ENCODE measurements around the gene RNF130. TPM values are rescaled to one million over a fixed set of nuclear protein-coding genes. Genes with fewer than 3 reads are reported as not detected.

Gene RNF130
- total RNA-seq, 1 donor from 2014 or later = 36.6 TPM

- TF ChIP-seq, protein P1, sequence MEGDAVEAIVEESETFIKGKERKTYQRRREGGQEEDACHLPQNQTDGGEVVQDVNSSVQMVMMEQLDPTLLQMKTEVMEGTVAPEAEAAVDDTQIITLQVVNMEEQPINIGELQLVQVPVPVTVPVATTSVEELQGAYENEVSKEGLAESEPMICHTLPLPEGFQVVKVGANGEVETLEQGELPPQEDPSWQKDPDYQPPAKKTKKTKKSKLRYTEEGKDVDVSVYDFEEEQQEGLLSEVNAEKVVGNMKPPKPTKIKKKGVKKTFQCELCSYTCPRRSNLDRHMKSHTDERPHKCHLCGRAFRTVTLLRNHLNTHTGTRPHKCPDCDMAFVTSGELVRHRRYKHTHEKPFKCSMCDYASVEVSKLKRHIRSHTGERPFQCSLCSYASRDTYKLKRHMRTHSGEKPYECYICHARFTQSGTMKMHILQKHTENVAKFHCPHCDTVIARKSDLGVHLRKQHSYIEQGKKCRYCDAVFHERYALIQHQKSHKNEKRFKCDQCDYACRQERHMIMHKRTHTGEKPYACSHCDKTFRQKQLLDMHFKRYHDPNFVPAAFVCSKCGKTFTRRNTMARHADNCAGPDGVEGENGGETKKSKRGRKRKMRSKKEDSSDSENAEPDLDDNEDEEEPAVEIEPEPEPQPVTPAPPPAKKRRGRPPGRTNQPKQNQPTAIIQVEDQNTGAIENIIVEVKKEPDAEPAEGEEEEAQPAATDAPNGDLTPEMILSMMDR (conservative IDR thresholded peaks at IDR 0.05; ENCODE audit: low read depth, low read length) = no peak
- DNase-seq (ENCODE audit: low read depth) = no peak
- H3K4me3 ChIP-seq (ENCODE audit: low read depth, low read length) = no peak overlapping the region
These were observed 40.8 kb upstream of the RNF130 start for GRCh38 chr5:180112181-180112861.

DNA sequence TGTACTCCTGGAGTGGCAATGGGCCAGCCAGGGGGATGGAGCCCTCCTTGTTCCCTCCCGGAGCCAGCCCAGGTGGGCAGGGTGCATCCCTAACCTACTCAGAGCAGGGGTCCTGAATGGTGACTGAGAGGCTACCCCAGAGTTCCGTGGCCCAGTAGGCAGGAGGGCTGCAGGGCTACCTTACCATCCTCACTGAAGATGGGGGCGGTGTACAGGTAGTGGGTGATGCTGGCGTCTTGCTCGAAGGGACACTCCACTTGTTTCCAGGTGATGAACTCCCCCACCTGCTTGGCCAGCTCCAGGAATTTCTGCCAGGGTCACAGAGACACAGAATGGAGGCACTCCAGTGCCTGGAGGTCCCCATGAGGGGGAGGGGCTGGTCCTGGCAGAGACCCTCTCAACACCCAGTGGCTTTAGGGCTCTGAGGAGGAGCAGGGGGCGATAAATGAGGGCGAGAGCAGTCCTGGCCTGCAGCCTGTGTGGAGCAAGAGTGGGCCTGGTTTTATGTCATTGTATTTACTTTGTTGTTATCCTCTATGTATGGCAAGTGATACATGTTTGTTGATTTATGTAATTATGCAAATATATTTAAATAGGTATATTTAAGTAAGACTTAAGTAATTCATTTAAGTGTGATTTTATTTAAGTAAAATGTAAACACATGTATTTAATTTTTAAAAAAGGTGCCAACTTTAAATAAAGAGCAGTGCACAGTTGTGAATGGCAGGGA is 39.9 kb upstream of the RNF130 start:
- H3K4me3 ChIP-seq (ENCODE audit: low read depth, low read length) = no peak overlapping the region
- TF ChIP-seq, protein P1 (conservative IDR thresholded peaks at IDR 0.05; ENCODE audit: low read depth, low read length) = no peak

DNA sequence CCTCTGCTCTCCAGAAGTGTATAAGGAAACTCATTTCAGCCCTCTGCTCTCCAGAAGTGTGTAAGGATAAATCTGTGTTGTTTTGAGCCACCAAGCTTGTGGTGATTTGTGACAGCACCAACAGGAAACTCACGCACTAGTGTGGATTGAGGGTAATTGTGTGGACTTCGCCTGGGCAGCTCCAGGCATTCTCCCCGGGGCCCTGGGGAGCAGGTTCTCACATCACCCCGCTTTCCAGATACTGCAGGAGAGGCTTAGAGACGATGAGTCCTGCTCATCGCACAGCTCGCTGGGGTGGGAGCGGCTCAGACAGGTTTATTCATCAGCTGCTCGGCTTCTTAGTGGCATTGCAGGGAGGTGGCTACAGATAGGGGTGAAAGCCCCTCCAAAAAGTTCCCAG is 38.4 kb upstream of the RNF130 start:
- TF ChIP-seq, protein P1 (conservative IDR thresholded peaks at IDR 0.05; ENCODE audit: low read depth, low read length) = no peak
- DNase-seq (ENCODE audit: low read depth) = no peak
- no peak overlapping the region for H3K4me3 ChIP-seq (ENCODE audit: low read depth, low read length)

More for the DNA sequence above, 39.9 kb upstream of the RNF130 start:
- DNase-seq (ENCODE audit: low read depth) = no peak

DNA sequence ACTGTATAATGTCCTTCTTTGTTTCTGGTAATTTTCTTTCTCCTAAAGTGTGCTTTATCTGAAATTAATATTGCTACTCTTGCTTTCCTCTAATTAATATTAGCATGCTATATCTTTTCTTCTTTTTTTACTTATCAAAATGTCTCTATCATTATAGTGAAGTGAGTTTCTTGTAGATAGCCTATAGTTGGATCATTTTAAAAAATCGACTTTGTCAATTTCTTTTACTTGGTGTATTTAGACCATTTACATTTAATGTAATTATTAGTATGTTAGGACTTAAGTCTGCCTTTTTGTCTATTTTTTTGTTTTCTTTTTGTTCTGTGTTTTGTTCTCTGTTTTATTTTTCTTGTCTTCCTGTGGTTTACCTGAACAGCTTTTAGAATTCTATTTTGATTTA is 35.4 kb upstream of the RNF130 start:
- no peak overlapping the region for H3K4me3 ChIP-seq (ENCODE audit: low read depth, low read length)
- no peak for DNase-seq (ENCODE audit: low read depth)
- TF ChIP-seq, protein P1 (conservative IDR thresholded peaks at IDR 0.05; ENCODE audit: low read depth, low read length) = no peak

- DNase-seq (ENCODE audit: low read depth) = no peak
- H3K4me3 ChIP-seq (ENCODE audit: low read depth, low read length) = no peak overlapping the region
- TF ChIP-seq, protein P1 (conservative IDR thresholded peaks at IDR 0.05; ENCODE audit: low read depth, low read length) = no peak
These were observed 34.3 kb upstream of the RNF130 start for GRCh38 chr5:180105827-180106312.

GRCh38 chr5:180104168-180104530 is 32.6 kb upstream of the RNF130 start:
- no peak for DNase-seq (ENCODE audit: low read depth)
- TF ChIP-seq, protein P1 (conservative IDR thresholded peaks at IDR 0.05; ENCODE audit: low read depth, low read length) = no peak
- no peak overlapping the region for H3K4me3 ChIP-seq (ENCODE audit: low read depth, low read length)

Data from epithelial cell of proximal tubule (primary cell).